Lung microvascular endothelial cell (primary cell): ENCODE data around the gene EPHA3. TPM values are rescaled to one million over a fixed set of nuclear protein-coding genes. Genes with fewer than 3 reads are reported as not detected.

Source experiments
- DNase-seq, 2 donors: peaks; one replicate each; pipeline versions ENCODE4 v3.0.0 to v3.0.0-alpha.2; 2010; ENCODE audit warnings: low read depth in 2 of 2
- total RNA-seq: library from RNA; depleted of rRNA; stranded (reverse); fragments of >200 nt; gene quantifications from 2 replicates; pipeline ENCODE4 v1.2.1, GENCODE V29; 2014

The EPHA3 gene
- total RNA-seq, 1 donor from 2014 or later: not detected

- no peak for DNase-seq
Observed at GRCh38 chr3:89446593-89446992, 339.2 kb downstream of the EPHA3 start.

- no peak for DNase-seq
Observed at GRCh38 chr3:89447243-89447642, 339.8 kb downstream of the EPHA3 start.

- DNase-seq: no peak
Observed at GRCh38 chr3:89449086-89449485, 341.7 kb downstream of the EPHA3 start.

- no peak for DNase-seq
Observed at GRCh38 chr3:89452066-89452465, 344.6 kb downstream of the EPHA3 start.

GRCh38 chr3:89455240-89455639 is 347.8 kb downstream of the EPHA3 start:
- no peak for DNase-seq

- no peak for DNase-seq
Observed at GRCh38 chr3:89467898-89468363, 360.5 kb downstream of the EPHA3 start.

GRCh38 chr3:89472101-89472500 is 364.7 kb downstream of the EPHA3 start:
- no peak for DNase-seq

GRCh38 chr3:89474333-89475130 is 367.1 kb downstream of the EPHA3 start:
- no peak for DNase-seq

GRCh38 chr3:89488800-89489580 is 381.6 kb downstream of the EPHA3 start:
- DNase-seq: no peak

- DNase-seq: no peak
Observed at GRCh38 chr3:89490129-89490528, 382.7 kb downstream of the EPHA3 start.

- DNase-seq: no peak
Observed at GRCh38 chr3:89494734-89495133, 387.3 kb downstream of the EPHA3 start.

GRCh38 chr3:89503891-89504391 is 396.5 kb downstream of the EPHA3 start:
- DNase-seq: no peak

- DNase-seq: no peak
Observed at GRCh38 chr3:89504432-89504831, 397.0 kb downstream of the EPHA3 start.

- DNase-seq: no peak
Observed at GRCh38 chr3:89506462-89507103, 399.2 kb downstream of the EPHA3 start.

GRCh38 chr3:89521328-89521727 is 413.9 kb downstream of the EPHA3 start:
- DNase-seq: no peak

- no peak for DNase-seq
Observed at GRCh38 chr3:89522155-89522554, 414.7 kb downstream of the EPHA3 start.

GRCh38 chr3:89525609-89526008 is 418.2 kb downstream of the EPHA3 start:
- no peak for DNase-seq

- no peak for DNase-seq
Observed at GRCh38 chr3:89527736-89528305, 420.4 kb downstream of the EPHA3 start.
